GM19239 (cell line): Measurements from ENCODE around the gene TREML4.
"Not testable (repeated sequence)": the region's sequence is repeated elsewhere in the genome, so short reads cannot be mapped to it uniquely, and the experiment has no call there.

Experiments
- DNase-seq: peaks from one replicate; pipeline ENCODE4 v3.0.0; 2011; ENCODE audit warnings: low spot score; ENCODE audit not compliant: insufficient read length
- FAIRE-seq: peaks from 2 replicates; lab custom pipeline; 2011; peaks lifted over from hg19 to GRCh38; lab: Jason Lieb, UNC

The TREML4 gene

GRCh38 chr6:41201764-41202173 is 26.4 kb upstream of the TREML4 start:
- no peak for FAIRE-seq
- no peak for DNase-seq

GRCh38 chr6:41204156-41204555 is 24.0 kb upstream of the TREML4 start:
- FAIRE-seq (no peak), DNase-seq (no peak)

GRCh38 chr6:41208439-41209106 is 19.6 kb upstream of the TREML4 start:
- FAIRE-seq (no peak), DNase-seq (no peak)

GRCh38 chr6:41209547-41210320 is 18.4 kb upstream of the TREML4 start:
- DNase-seq (no peak), FAIRE-seq (no peak)

- DNase-seq (no peak), FAIRE-seq (no peak)
These were observed 13.4 kb upstream of the TREML4 start for GRCh38 chr6:41214559-41215238.

- no peak for DNase-seq
- no peak for FAIRE-seq
These were observed 12.4 kb upstream of the TREML4 start for GRCh38 chr6:41215777-41216176.

GRCh38 chr6:41216616-41217015 is 11.5 kb upstream of the TREML4 start:
- FAIRE-seq: no peak

GRCh38 chr6:41222045-41222444 is 6.1 kb upstream of the TREML4 start:
- FAIRE-seq (no peak), DNase-seq (no peak)

More at GRCh38 chr6:41216616-41217015, 11.5 kb upstream of the TREML4 start:
- DNase-seq: no peak

GRCh38 chr6:41222513-41222912 is 5.6 kb upstream of the TREML4 start:
- DNase-seq (no peak), FAIRE-seq (no peak)

- DNase-seq (no peak), FAIRE-seq (no peak)
These were observed 3.3 kb upstream of the TREML4 start for GRCh38 chr6:41224800-41225199.

- FAIRE-seq (no peak), DNase-seq (no peak)
These were observed 1.4 kb upstream of the TREML4 start for GRCh38 chr6:41226752-41227151.

- no peak for FAIRE-seq
- DNase-seq: no peak
These were observed 467 bp downstream of the TREML4 start for GRCh38 chr6:41228616-41229015.

GRCh38 chr6:41229721-41230120 is 1.6 kb downstream of the TREML4 start:
- FAIRE-seq: no peak

GRCh38 chr6:41231246-41231645 is 3.1 kb downstream of the TREML4 start:
- no peak for FAIRE-seq

More at GRCh38 chr6:41229721-41230120, 1.6 kb downstream of the TREML4 start:
- no peak for DNase-seq

GRCh38 chr6:41232667-41233066 is 4.5 kb downstream of the TREML4 start:
- DNase-seq (no peak), FAIRE-seq (no peak)

More at GRCh38 chr6:41231246-41231645, 3.1 kb downstream of the TREML4 start:
- no peak for DNase-seq

GRCh38 chr6:41236276-41236675 is 8.1 kb downstream of the TREML4 start:
- DNase-seq (no peak), FAIRE-seq (no peak)

GRCh38 chr6:41237128-41237527 is 9.0 kb downstream of the TREML4 start:
- FAIRE-seq (no peak), DNase-seq (no peak)

GRCh38 chr6:41239467-41240159 is 11.5 kb downstream of the TREML4 start:
- DNase-seq: no peak
- FAIRE-seq: no peak

GRCh38 chr6:41246529-41246928 is 18.4 kb downstream of the TREML4 start:
- not testable (repeated sequence) for DNase-seq, FAIRE-seq

GRCh38 chr6:41247288-41247865 is 19.2 kb downstream of the TREML4 start:
- DNase-seq (no peak), FAIRE-seq (no peak)
